Stimulated activated CD4-positive, alpha-beta T cell treated with anti-CD3 and anti-CD28 coated beads, Interleukin-4, amount 100 ng/mL, for 4 hours (primary cell): ENCODE measurements around the gene ZNF438.
"Not testable (repeated sequence)": the region's sequence is repeated elsewhere in the genome, so short reads cannot be mapped to it uniquely, and the experiment has no call there.

Experiments used
- DNase-seq, 2 experiments: peaks; one replicate each; pipeline ENCODE4 v3.0.0-alpha.2; 2020

The ZNF438 gene

GRCh38 chr10:31041011-31041410 lies 9.3 kb upstream of the ZNF438 start:
- no peak for DNase-seq

GRCh38 chr10:31039006-31039405 lies 7.3 kb upstream of the ZNF438 start:
- DNase-seq, result not testable (repeated sequence)

DNA sequence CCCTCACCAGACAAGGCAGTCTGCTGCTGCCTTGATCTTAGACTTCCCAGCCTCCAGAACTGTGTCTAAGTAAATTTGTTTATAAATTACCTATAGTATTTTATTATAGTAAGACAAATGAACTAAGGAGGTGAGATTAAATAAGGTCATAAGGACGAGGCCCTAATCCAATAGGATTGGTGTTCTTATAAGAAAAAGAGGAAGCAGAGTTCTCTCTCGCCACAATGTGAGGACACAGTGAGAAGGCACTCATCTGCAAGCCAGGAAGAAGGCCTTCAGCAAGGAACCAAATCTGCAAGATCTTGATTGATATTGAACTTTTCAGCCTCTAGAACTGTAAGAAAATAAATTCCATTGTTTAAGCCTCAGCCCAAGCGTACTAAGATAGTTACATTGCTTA lies 6.1 kb upstream of the ZNF438 start:
- DNase-seq, result no peak

- DNase-seq, result no peak
Observed at GRCh38 chr10:31036209-31036608, 4.5 kb upstream of the ZNF438 start.

GRCh38 chr10:31035266-31035798 lies 3.7 kb upstream of the ZNF438 start:
- DNase-seq, result no peak

DNA sequence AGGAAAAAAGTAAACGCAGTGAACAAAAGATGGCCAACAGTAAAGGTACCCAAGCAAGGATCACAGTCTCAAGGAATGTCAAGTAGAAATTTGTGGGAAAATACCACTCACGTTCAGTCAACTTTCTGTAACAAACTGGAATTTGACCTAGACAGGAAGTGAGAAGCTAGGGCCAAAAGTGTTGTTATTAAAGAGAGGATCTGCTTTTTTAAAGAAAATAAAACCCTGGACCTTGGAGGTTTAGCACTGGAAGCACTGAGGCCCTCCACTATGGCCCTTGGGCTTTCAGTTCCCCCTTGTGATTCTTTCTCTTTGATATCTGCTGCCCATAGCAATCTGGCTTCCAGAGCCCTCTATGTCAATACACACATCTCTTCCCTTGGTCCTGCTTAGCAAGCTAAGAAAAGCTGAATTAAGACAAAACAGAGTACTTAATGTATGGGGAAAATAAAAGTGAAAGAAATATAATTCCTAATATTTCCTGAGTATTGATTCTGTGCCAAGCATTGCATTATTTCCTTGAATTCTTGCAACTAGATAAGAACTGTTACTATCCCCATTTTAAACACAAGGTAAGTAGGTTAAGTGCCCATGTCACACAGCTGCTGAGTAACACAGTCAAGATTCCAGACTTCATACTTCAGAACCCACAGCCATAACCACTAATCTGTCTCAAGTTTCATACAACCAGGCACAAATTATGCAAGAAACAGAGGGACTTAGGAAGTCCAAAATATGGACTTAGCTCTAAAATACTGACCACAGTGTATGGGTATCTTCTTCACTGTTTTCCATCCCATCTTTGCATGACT lies 2.6 kb upstream of the ZNF438 start:
- DNase-seq, result no peak

DNA sequence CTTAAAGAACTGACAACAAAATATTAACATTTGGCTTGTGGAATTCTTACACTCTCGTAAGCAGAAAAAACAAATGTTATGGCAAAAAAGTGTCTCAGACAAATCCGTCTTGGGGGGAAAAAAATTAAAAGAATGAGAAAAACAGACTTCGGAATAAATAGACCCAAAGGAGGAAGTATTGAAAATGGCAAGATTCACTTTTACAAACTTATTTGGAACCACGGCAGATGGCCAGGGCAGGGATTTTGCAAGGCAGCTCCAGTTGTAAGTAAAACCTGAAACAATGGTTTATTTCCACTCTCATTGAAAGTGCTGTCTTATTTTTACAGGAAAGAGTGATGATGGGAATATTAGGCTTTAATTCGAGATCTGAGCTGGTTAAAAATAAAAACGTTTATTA lies 1.5 kb upstream of the ZNF438 start:
- no peak for DNase-seq

GRCh38 chr10:31032258-31033132 lies 830 bp upstream of the ZNF438 start:
- DNase-seq, result peak; percentile 93

DNA sequence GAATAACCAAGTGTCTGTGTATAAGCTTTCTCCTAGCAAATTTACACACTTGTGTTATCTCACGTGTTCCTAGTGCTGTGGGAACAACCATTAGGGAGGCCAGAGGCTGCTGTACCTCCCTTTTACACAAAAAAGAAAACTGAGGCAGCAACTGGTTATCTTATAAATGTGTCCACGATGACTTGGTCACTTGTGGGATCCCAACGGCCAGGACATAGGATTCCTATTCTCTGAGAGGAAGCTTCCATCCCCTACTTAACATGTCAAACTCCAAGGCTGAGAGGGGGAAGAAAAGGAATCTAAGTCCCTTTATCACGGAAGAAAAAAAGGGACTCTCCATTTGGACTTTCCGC lies 484 bp downstream of the ZNF438 start:
- no peak for DNase-seq

- no peak for DNase-seq
Observed at GRCh38 chr10:31030800-31031199, 865 bp downstream of the ZNF438 start.

DNA sequence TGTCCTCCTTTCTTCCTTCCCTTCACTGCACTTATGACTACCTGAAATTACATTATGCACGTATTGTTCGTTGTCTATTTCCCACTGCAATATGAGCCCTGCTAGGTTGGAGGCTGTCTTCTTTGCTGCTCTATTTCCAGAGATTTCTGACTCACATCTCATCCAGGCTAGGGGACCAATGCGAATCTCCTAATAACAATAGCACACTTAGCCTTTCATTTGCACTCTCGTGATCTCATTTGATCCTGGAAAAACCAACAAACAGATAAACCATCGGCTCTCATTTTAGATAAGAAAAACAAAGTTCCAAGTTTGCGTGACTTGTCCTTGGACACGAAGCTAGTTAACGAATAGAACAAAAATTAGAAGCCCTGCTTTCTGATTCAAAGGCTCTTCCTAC lies 1.4 kb downstream of the ZNF438 start:
- DNase-seq, result no peak

DNA sequence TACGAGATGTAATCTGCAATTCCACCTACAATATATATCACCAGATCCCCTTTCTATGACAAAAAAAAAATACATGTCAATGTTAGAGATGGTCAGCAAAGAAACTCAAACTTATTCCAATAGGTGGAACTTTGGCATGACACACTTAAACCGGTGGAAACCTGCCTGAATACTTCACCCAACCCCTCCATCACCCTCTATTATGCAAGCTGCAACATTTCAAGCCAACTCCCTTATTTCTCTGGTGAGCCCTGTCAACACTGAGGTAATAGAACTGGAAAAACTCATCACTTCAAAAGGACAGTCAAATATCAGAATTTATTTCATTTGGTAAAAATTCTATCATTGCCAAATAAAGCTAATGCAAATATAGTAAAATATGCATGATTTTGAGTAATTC lies 3.6 kb downstream of the ZNF438 start:
- no peak for DNase-seq

GRCh38 chr10:31026279-31026678 lies 5.4 kb downstream of the ZNF438 start:
- not testable (repeated sequence) for DNase-seq

- no peak for DNase-seq
Observed at GRCh38 chr10:31025142-31025541, 6.5 kb downstream of the ZNF438 start.

GRCh38 chr10:31023558-31023957 lies 8.1 kb downstream of the ZNF438 start:
- no peak for DNase-seq

- DNase-seq, result no peak
Observed at GRCh38 chr10:31020209-31020608, 11.5 kb downstream of the ZNF438 start.

DNA sequence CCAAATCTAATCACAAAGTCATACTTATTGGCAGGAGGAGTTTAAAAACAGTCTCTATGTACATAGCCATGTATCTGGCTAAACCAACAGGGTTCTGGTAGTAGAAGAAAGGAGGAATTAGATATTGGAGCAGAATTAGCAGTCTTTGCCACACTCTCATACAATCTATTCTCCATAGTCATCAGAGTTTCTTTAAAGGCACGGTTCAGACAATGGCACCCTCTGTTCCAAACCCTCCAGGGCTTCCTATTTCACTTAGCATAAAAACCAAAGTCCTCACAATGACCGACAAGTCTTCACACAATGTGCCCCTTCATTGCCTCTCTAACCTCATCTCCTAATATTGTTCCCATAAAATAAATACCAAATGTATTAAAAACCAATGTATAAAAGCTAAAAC lies 12.7 kb downstream of the ZNF438 start:
- DNase-seq, result no peak

- DNase-seq, result no peak
Observed at GRCh38 chr10:31018356-31018750, 13.3 kb downstream of the ZNF438 start.

GRCh38 chr10:31017534-31018355 lies 13.9 kb downstream of the ZNF438 start:
- DNase-seq, result no peak

DNA sequence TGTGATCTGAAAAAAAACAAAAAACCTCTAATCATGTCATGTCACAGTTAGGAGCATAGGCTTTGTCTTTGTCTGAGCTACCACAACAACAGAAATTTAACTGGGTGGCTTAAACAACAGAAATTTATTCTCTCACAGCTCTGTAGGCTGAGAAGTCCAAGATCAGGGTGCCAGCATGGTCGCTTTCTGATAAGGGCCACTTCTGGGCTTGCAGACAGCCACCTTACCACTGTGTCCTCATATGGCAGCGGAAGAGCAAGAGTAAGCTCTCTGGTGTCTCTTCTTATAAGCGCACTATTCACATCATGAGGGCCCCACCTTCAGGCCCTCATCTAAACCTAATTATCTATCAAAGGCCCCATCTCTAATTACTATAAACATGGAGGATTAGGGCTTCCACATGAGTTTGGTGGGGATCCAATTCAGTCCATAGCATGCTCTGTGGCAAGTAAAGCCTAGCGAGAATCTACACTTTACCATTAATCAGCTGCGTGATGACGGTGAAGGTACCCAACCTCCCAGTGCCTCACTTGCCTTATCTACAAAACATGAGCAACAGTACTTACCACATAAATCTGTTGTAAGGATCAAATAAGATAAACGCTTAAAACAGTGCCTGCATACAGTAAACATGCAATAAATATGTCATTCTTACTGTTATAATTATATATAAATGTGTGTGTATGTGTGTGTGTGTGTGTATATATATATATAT lies 17.3 kb downstream of the ZNF438 start:
- DNase-seq, result no peak

- no peak for DNase-seq
Observed at GRCh38 chr10:31013331-31013730, 18.3 kb downstream of the ZNF438 start.

DNA sequence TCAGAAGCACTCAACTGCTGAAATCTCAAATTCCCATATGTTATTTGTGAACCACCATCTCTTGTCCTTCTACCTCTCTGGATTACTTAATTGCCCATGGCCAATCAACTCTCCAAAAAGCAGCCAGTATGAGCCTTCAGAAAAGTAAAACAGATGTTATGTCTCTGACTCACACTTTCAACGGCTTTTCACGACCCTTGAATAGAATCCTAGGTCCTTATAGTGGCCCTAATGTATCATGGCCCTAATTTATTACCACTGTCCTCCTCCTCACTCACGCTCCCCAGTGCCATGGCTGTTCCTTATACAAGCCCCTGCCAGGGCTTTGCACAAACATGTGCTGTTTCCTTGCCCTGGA lies 20.0 kb downstream of the ZNF438 start:
- no peak for DNase-seq
